ENCODE measurements around the gene RBM20.

GRCh38 chr10:110829721-110830410, 185.7 kb downstream of the RBM20 start:
- TF ChIP-seq EZH2 (optimal IDR thresholded peaks at IDR 0.05; ENCODE audit: low read depth, low read length) (no peak), CTCF (IDR thresholded peaks at IDR 0.05; ENCODE audit: low read length) (no peak), EZH2phosphoT487 (IDR thresholded peaks at IDR 0.05; ENCODE audit: low read length) (no peak)

All from MM.1S (cell line).